Activated naive CD8-positive, alpha-beta T cell treated with anti-CD3 and anti-CD28 coated beads, Interleukin-2, amount 50 U/mL, for 24 hours (primary cell): ENCODE results near the gene GIPC1.

Source experiments
- ATAC-seq: fragments of 150-1000 bp; cut with Tn5 transposase; one replicate; pipeline ENCODE4 v1.10.0; 2021
- DNase-seq: peaks from one replicate; pipeline ENCODE4 v3.0.0; 2021
- H3K27ac Mint-ChIP-seq: one replicate; pipeline ENCODE4 v1.8.0; 2021; ENCODE audit warnings: mild to moderate bottlenecking, mixed read lengths
- H3K27me3 Mint-ChIP-seq: one replicate; pipeline ENCODE4 v1.8.0; 2021; ENCODE audit warnings: mixed read lengths
- H3K36me3 Mint-ChIP-seq: one replicate; pipeline ENCODE4 v1.8.0; 2021; ENCODE audit warnings: low read depth, mixed read lengths
- H3K4me1 Mint-ChIP-seq: one replicate; pipeline ENCODE4 v1.8.0; 2021; ENCODE audit warnings: mixed read lengths
- H3K4me3 Mint-ChIP-seq: one replicate; pipeline ENCODE4 v1.8.0; 2021; ENCODE audit warnings: mild to moderate bottlenecking, moderate library complexity, mixed read lengths
- H3K9me3 Mint-ChIP-seq: one replicate; pipeline ENCODE4 v1.8.0; 2021; ENCODE audit warnings: mixed read lengths

The GIPC1 gene

GRCh38 chr19:14450168-14450874, 45.6 kb downstream of the GIPC1 start:
- DNase-seq, result peak; percentile 80
- peak; percentile 67 for ATAC-seq
- Mint-ChIP-seq H3K36me3 (peaks cover 40% of the 10 kb centered on the region), H3K4me3 (no peak overlapping the region), H3K27me3 (no peaks in the 10 kb centered on the region), H3K4me1 (peaks cover 1% of the 10 kb centered on the region), H3K9me3 (no peaks in the 10 kb centered on the region), H3K27ac (no peak overlapping the region)

DNA sequence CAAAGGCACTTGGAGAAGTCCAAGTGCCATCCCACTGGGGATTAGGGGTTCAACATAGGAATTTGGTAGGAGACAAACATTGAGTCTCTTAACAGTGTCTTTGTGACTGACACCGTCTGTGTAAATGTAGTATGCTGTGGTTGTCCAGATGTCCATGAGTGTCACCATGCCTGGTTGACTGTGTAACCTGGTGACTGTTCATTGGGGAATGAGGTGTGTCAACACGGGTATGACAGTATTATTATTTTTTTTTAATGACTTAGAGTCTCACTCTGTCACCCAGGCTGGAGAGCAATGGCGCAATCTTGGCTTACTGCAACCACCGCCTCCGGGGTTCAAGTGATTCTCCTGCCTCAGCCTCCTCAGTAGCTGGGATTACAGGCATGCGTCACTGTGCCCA, 46.6 kb downstream of the GIPC1 start:
- Mint-ChIP-seq H3K36me3 (peaks cover 42% of the 10 kb centered on the region), H3K4me3 (no peak overlapping the region), H3K9me3 (no peaks in the 10 kb centered on the region), H3K27me3 (no peaks in the 10 kb centered on the region), H3K27ac (no peak overlapping the region), H3K4me1 (peaks cover 1% of the 10 kb centered on the region)
- ATAC-seq (no peak), DNase-seq (no peak)

GRCh38 chr19:14446336-14447036, 49.4 kb downstream of the GIPC1 start:
- DNase-seq (no peak), ATAC-seq (no peak)
- H3K27me3 Mint-ChIP-seq, result no peaks in the 10 kb centered on the region
- H3K9me3 Mint-ChIP-seq, result no peaks in the 10 kb centered on the region
- H3K27ac Mint-ChIP-seq, result no peak overlapping the region
- H3K36me3 Mint-ChIP-seq, result peaks cover 49% of the 10 kb centered on the region
- H3K4me3 Mint-ChIP-seq, result no peak overlapping the region
- H3K4me1 Mint-ChIP-seq, result peaks cover 7% of the 10 kb centered on the region

GRCh38 chr19:14443632-14444216, 52.2 kb downstream of the GIPC1 start:
- ATAC-seq (no peak), DNase-seq (no peak)
- H3K27me3 Mint-ChIP-seq, result no peaks in the 10 kb centered on the region
- H3K4me3 Mint-ChIP-seq, result no peak overlapping the region
- no peak overlapping the region for H3K27ac Mint-ChIP-seq
- H3K36me3 Mint-ChIP-seq, result peaks cover 34% of the 10 kb centered on the region
- peaks cover 26% of the 10 kb centered on the region for H3K4me1 Mint-ChIP-seq
- no peaks in the 10 kb centered on the region for H3K9me3 Mint-ChIP-seq

- Mint-ChIP-seq H3K4me3 (no peak overlapping the region), H3K27ac (no peak overlapping the region), H3K9me3 (no peaks in the 10 kb centered on the region), H3K27me3 (no peaks in the 10 kb centered on the region), H3K4me1 (peaks cover 31% of the 10 kb centered on the region), H3K36me3 (peaks cover 31% of the 10 kb centered on the region)
- no peak for DNase-seq
- no peak for ATAC-seq
Observed at GRCh38 chr19:14442891-14443631, 52.9 kb downstream of the GIPC1 start.

GRCh38 chr19:14441041-14441938, 54.6 kb downstream of the GIPC1 start:
- Mint-ChIP-seq H3K36me3 (peaks cover 21% of the 10 kb centered on the region), H3K9me3 (no peaks in the 10 kb centered on the region), H3K27ac (peak overlapping the region; percentile 88), H3K4me1 (peaks cover 35% of the 10 kb centered on the region), H3K4me3 (peak overlapping the region; percentile 2), H3K27me3 (no peaks in the 10 kb centered on the region)
- no peak for DNase-seq
- ATAC-seq, result no peak

- Mint-ChIP-seq H3K4me1 (peaks cover 39% of the 10 kb centered on the region), H3K4me3 (peak overlapping the region; percentile 84), H3K27me3 (no peaks in the 10 kb centered on the region), H3K36me3 (peaks cover 17% of the 10 kb centered on the region), H3K9me3 (no peaks in the 10 kb centered on the region), H3K27ac (peak overlapping the region; percentile 88)
- ATAC-seq (peak; percentile 91), DNase-seq (peak; percentile 85)
Observed at GRCh38 chr19:14440049-14440448, 55.9 kb downstream of the GIPC1 start.

DNA sequence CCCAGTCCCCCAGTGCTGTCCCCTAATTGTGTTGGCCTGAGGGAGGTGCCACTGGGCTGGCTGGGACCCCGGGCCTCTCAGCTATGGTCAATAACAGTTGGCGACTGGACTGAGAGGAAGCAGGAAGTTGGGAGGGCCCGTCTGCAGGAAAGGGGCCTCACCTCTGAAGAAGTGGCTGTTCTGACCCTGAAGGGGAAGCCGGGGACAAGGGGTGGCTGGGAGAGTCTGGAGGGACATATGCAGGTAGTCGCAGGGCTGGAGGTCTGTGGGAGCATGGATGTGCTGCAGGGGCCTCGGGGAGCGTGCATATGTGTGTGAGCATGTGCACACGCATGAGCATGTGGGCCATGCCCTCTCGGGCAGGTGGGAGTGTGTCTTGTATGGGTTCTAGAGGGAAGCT, 56.9 kb downstream of the GIPC1 start:
- peaks cover 50% of the 10 kb centered on the region for H3K4me1 Mint-ChIP-seq
- no peaks in the 10 kb centered on the region for H3K27me3 Mint-ChIP-seq
- peak overlapping the region; percentile 84 for H3K4me3 Mint-ChIP-seq
- H3K27ac Mint-ChIP-seq, result peak overlapping the region; percentile 69
- no peaks in the 10 kb centered on the region for H3K9me3 Mint-ChIP-seq
- no peak for ATAC-seq
- no peak for DNase-seq
- H3K36me3 Mint-ChIP-seq, result peaks cover 10% of the 10 kb centered on the region

DNA sequence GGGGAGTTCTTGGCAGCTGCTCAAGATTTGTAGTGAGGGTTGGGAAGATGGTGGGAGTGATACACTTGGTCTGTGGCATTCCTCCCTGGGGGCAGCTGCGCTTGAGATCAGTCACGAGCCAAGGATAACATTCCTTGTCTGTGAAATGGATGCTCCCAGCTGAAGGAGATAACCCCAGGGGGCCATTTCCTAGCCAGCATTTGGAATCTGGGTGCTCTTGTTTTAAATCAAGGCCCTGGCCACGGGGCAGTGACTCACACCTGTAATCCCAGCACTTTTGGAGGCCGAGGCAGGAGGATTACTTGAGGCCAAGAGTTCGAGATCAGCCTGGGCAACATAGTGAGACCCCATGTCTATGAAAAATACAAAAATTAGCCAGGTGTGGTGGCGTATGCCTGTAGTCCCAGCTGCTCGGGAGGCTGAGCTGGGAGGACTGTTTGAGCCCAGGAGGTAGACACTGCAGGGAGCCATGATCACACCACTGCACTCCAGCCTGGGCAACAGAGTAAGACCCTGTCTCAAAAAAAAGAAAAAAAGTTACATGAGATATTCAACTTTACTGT, 58.3 kb downstream of the GIPC1 start:
- no peaks in the 10 kb centered on the region for H3K27me3 Mint-ChIP-seq
- H3K9me3 Mint-ChIP-seq, result no peaks in the 10 kb centered on the region
- peak overlapping the region; percentile 35 for H3K27ac Mint-ChIP-seq
- peaks cover 50% of the 10 kb centered on the region for H3K4me1 Mint-ChIP-seq
- peaks cover under 1% of the 10 kb centered on the region for H3K36me3 Mint-ChIP-seq
- ATAC-seq (no peak), DNase-seq (no peak)
- H3K4me3 Mint-ChIP-seq, result no peak overlapping the region

DNA sequence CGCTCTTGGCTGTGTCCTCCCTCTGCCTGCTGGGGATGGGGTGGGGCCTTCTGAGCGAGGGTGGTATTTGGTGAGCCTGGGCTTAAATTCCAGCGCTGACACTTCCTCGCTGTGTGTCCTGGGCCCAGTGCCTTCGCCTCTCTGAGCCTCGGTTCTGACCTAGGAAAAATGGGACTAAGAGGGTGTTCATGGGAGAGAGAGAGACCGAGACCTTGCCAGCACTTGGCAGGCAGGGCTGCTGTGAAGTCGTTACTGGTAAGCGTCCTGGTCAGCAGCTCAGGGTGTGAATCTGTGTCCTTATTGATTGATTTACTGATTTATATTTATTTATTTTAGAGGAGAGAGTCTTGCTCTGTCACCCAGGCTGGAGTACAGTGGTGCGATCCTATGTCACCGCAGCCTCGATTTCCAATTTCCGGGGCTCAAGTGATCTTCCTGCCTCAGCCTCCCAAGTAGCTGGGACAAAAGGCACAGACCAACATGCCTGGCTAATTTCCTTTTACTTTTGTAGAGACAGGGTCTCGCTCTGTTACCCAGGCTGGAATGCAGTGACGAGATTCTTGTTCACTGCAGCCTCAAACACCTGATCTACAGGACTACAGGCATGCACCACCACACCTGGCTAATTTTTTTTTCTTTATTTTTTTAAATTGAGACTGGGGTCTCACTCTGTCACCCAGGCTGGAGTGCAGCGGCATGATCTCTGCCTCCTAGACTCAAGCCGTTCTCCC, 60.4 kb downstream of the GIPC1 start:
- Mint-ChIP-seq H3K4me3 (peak overlapping the region; percentile 80), H3K27me3 (peaks cover 4% of the 10 kb centered on the region), H3K9me3 (no peaks in the 10 kb centered on the region), H3K4me1 (peaks cover 58% of the 10 kb centered on the region), H3K36me3 (no peaks in the 10 kb centered on the region), H3K27ac (no peak overlapping the region)
- DNase-seq, result no peak
- no peak for ATAC-seq

GRCh38 chr19:14434543-14435319, 61.2 kb downstream of the GIPC1 start:
- peaks cover 4% of the 10 kb centered on the region for H3K27me3 Mint-ChIP-seq
- no peaks in the 10 kb centered on the region for H3K9me3 Mint-ChIP-seq
- peaks cover 50% of the 10 kb centered on the region for H3K4me1 Mint-ChIP-seq
- DNase-seq, result peak; percentile 60
- peak; percentile 81 for ATAC-seq
- H3K36me3 Mint-ChIP-seq, result no peaks in the 10 kb centered on the region
- H3K4me3 Mint-ChIP-seq, result peak overlapping the region; percentile 80
- peak overlapping the region; percentile 81 for H3K27ac Mint-ChIP-seq

DNA sequence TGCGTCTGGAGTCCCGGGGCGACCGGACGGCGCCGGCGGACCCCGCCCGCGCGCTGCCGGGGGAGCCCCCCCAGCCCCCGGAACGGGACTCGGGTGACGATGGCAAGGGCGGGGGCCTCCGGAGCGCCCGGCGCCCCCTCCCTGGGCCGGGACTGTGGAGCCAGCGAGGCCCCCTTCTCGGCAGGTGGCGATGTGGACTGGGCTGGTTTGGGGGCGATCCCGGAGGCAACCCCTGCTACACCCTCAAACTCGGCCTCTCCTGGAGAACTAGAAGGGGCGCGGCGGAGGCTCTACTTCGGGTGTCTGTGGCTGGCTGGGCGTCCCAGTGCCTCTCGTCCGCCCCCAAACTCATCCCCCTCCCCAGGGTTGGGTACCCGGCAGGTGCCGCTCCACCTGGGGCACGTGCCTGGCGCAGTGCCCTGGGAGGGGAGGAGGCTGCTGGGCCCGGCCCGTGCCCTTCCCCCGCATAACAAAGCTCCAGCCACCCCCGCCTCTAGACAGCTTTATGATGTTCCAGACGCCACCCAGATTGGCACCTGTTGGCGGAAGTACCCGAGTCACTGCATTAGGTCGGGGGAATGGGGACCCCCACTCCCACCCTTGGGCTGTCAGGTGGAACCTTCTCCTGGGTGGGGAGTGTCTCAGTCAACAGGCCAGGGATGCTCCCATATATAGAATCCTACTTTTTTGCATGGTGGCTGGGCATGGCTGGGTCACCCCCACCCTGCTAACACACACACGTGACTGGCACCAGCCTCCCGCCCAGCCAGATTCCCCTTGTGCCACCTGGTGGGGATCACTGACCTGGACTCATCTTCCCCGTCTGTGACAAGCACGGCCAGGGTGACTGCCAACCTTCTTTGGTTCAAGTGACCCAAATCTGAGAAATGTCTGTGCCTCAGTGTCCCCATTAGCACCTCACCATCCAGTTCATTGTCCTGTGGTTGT, 62.1 kb downstream of the GIPC1 start:
- Mint-ChIP-seq H3K27me3 (peaks cover 4% of the 10 kb centered on the region), H3K27ac (peak overlapping the region; percentile 81), H3K4me3 (peak overlapping the region; percentile 80), H3K4me1 (peaks cover 43% of the 10 kb centered on the region), H3K36me3 (no peaks in the 10 kb centered on the region), H3K9me3 (no peaks in the 10 kb centered on the region)
- peak; percentile 37 for ATAC-seq
- peak; percentile 47 for DNase-seq
